Tibial artery (tissue), 4 donors: Measurements from ENCODE around the gene CEP85.

ENCODE experiments used
- DNase-seq, 2 donors: peaks; one replicate each; pipeline ENCODE4 v3.0.0-alpha.2; 2019
- H3K27ac ChIP-seq, 2 donors: fragments of 200-600 bp; sonication (generic) in 1 of 2; 1 replicate in 1 of 2; 2 replicates in 1 of 2; pipeline ENCODE4 v1.5.1; 2018 to 2019; ENCODE audit warnings: mild to moderate bottlenecking in 1 of 2
- H3K27me3 ChIP-seq, 2 donors: fragments of 200-600 bp; sonication (generic) in 1 of 2; one replicate each; pipeline versions ENCODE4 v1.5.1 to v1.6.0; 2016 to 2019
- H3K36me3 ChIP-seq, 3 donors: fragments of 200-600 bp; sonication (generic) in 2 of 3; one replicate each; pipeline ENCODE4 v1.5.1; 2016 to 2019; ENCODE audit warnings: mild to moderate bottlenecking in 2 of 3
- H3K4me1 ChIP-seq, 4 donors: fragments of 200-600 bp; sonication (generic) in 2 of 4; 1 replicate in 3 of 4; 2 replicates in 1 of 4; pipeline ENCODE4 v1.5.1; 2016 to 2019
- H3K4me3 ChIP-seq, 2 donors: fragments of 200-600 bp; sonication (generic) in 1 of 2; 1 replicate in 1 of 2; 2 replicates in 1 of 2; pipeline ENCODE4 v1.5.1; 2018 to 2019; ENCODE audit warnings: mild to moderate bottlenecking in 2 of 2
- H3K9me3 ChIP-seq, 3 donors: fragments of 200-600 bp; sonication (generic) in 1 of 3; one replicate each; pipeline ENCODE4 v1.5.1; 2016 to 2019
- intact Hi-C: fragments of 100-400 bp; cut with DNase I; formaldehyde crosslinking; loops from one replicate; pipeline ENCODE4 v1.15.0; 2023; ENCODE audit warnings: low total_unique reads
- TF ChIP-seq, protein P1 (sequence below), 2 experiments: fragments of 200-600 bp in 1 of 2; fragments of 450-650 bp in 1 of 2; IDR thresholded peaks; one replicate each; pipeline ENCODE4 v1.5.1; 2017 to 2019; ENCODE audit warnings: antibody characterized with exemption in 2 of 2, mild to moderate bottlenecking in 1 of 2, moderate library complexity in 1 of 2

The CEP85 gene

DNA sequence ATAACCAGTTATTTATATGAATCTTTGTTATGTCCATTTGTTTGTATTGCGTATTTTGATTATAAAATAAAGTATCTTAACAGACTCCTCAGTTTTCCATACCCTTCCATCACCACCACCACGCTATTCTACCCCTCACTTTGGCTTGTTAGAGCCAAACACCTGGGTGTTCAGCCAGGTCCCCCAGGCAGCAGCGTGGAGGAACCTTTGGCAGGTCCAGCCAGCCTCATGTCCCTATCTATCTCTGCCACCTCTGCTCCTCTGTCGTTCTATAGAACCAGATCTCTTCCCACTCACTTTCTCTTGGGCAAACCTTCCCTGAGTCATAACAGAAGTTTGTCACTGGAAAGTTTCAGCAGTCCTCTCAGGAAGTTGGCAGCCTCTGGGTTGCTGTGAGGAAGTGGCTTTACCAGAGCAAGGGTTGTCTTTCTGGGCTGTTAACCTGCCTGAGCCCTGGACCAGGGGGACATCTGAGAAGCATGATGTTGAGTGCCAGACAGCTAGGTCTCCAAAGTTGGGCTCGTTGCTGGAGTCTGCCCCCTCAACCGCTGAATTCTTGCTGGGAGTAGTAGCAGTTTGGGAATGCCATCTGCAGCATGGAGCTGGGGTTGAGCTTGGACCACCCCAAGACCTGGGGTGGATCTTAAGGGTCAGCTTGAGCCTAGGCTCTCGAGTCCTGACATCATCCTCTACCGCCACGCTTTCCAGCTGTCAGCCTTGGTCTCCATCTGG is 44.9 kb downstream of the CEP85 start:
- Histone ChIP-seq H3K4me3 (peak overlapping the region; percentile 74 to 88), H3K27me3 (no peaks in the 10 kb centered on the region), H3K36me3 (no peaks in the 10 kb centered on the region), H3K27ac (peak overlapping the region; percentile 86 to 92), H3K4me1 (peaks cover 0 to 76% (median 63%) of the 10 kb centered on the region in 4 donors), H3K9me3 (no peaks in the 10 kb centered on the region)
- TF ChIP-seq, protein P1, sequence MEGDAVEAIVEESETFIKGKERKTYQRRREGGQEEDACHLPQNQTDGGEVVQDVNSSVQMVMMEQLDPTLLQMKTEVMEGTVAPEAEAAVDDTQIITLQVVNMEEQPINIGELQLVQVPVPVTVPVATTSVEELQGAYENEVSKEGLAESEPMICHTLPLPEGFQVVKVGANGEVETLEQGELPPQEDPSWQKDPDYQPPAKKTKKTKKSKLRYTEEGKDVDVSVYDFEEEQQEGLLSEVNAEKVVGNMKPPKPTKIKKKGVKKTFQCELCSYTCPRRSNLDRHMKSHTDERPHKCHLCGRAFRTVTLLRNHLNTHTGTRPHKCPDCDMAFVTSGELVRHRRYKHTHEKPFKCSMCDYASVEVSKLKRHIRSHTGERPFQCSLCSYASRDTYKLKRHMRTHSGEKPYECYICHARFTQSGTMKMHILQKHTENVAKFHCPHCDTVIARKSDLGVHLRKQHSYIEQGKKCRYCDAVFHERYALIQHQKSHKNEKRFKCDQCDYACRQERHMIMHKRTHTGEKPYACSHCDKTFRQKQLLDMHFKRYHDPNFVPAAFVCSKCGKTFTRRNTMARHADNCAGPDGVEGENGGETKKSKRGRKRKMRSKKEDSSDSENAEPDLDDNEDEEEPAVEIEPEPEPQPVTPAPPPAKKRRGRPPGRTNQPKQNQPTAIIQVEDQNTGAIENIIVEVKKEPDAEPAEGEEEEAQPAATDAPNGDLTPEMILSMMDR (IDR thresholded peaks at IDR 0.05): no peak
- DNase-seq: peak; percentile 65 to 87
- intact Hi-C loops: loop anchor here (5.0 kb wide), 1 partner anchor 1338 kb away; no protein-coding TSS in a partner anchor

- TF ChIP-seq, protein P1 (IDR thresholded peaks at IDR 0.05): peak in 1 of 2 experiments; percentile 19
- intact Hi-C loops: loop anchor here (5.0 kb wide), 1 partner anchor 1338 kb away; no protein-coding TSS in a partner anchor
- Histone ChIP-seq H3K4me3 (peak within 1 kb of the TSS; percentile 74 to 88), H3K27ac (peak within 1 kb of the TSS; percentile 86 to 92), H3K27me3 (no peaks in the 10 kb centered on the region), H3K4me1 (peaks cover 0 to 84% (median 71%) of the 10 kb centered on the region in 4 donors), H3K36me3 (no peaks in the 10 kb centered on the region), H3K9me3 (no peaks in the 10 kb centered on the region)
- peak; percentile 90 to 94 for DNase-seq
Observed at GRCh38 chr1:26279456-26280332, 45.7 kb downstream of the CEP85 start, which contains the start of gene SH3BGRL3. SH3BGRL3 (plus strand) TSS chr1:26280086; CDS start chr1:26280156, 70 bp downstream.

DNA sequence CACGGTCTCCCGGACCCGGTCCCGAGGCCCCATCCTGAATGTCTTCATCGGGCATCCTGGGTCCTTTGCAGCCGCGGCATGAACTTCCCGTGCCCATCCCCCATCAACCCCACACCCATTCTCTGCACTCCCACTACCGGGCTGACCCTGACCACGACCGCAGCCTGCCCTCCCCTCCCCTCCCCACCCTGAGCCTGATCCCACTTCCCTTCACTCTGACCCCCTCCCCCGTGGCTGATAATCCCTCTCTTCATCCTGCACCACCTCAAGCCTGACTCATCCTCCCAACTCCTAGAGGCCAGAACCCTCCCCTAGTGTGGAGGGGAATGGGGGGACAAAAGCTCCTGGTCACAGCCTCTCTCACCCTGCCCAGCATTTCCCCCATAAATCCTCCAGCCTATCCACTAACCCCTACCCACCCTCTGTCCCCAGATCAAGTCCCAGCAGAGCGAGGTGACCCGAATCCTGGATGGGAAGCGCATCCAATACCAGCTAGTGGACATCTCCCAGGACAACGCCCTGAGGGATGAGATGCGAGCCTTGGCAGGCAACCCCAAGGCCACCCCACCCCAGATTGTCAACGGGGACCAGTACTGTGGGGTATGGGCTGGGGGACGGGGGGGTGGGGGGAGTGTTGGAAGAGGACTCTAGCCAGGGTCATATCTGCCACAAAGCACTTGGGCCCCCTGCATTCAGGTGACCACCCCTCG is 46.5 kb downstream of the CEP85 start:
- DNase-seq: peak in 1 of 2 donors; percentile 68
- H3K36me3 ChIP-seq: no peaks in the 10 kb centered on the region
- peaks cover 0 to 86% (median 73%) of the 10 kb centered on the region in 4 donors for H3K4me1 ChIP-seq
- no peaks in the 10 kb centered on the region for H3K27me3 ChIP-seq
- peak overlapping the region; percentile 86 to 92 for H3K27ac ChIP-seq
- peak overlapping the region; percentile 74 to 88 for H3K4me3 ChIP-seq
- intact Hi-C loops: no loop called here
- TF ChIP-seq, protein P1 (IDR thresholded peaks at IDR 0.05): no peak
- H3K9me3 ChIP-seq: no peaks in the 10 kb centered on the region

- Histone ChIP-seq H3K4me1 (peaks cover 0 to 80% (median 67%) of the 10 kb centered on the region in 4 donors), H3K27me3 (no peaks in the 10 kb centered on the region), H3K4me3 (peak overlapping the region; percentile 74 to 88), H3K36me3 (no peaks in the 10 kb centered on the region), H3K27ac (peak overlapping the region; percentile 86 to 92), H3K9me3 (no peaks in the 10 kb centered on the region)
- TF ChIP-seq, protein P1 (IDR thresholded peaks at IDR 0.05): no peak
- intact Hi-C loops: no loop called here
- no peak for DNase-seq
Observed at GRCh38 chr1:26281091-26281958, 47.3 kb downstream of the CEP85 start.
